ENCODE measurements around the gene FHIP1A.

FHIP1A gene

GRCh38 chr4:151422854-151423253 lies 13.9 kb downstream of the FHIP1A start:
- H3K9ac ChIP-seq (ENCODE audit: low read length): no peak overlapping the region
- no peak overlapping the region for H2AFZ ChIP-seq (ENCODE audit: insufficient read depth, low read length, poor library complexity)
- no CpG with 5 or more reads among the region's 3 CpGs for WGBS (ENCODE audit: extremely low coverage, insufficient coverage, insufficient read length)
- H3K18ac ChIP-seq (ENCODE audit: low read length): no peak overlapping the region
- H3K14ac ChIP-seq (ENCODE audit: low read length): no peak overlapping the region
- H3K4ac ChIP-seq (ENCODE audit: low read depth, low read length): no peak overlapping the region
- H2AK5ac ChIP-seq (ENCODE audit: low read length): no peak overlapping the region
- H2BK5ac ChIP-seq (ENCODE audit: low read depth, low read length, poor library complexity): no peak overlapping the region
- no peak overlapping the region for H4K8ac ChIP-seq (ENCODE audit: low read depth, low read length)
- H3K4me2 ChIP-seq (ENCODE audit: low read length): no peak overlapping the region
- DNase-seq: no peak
- no peak overlapping the region for H4K12ac ChIP-seq (ENCODE audit: low read depth, low read length)
- H3K27me3 ChIP-seq (ENCODE audit: insufficient read depth, low read length): no peaks in the 10 kb centered on the region
- no peak overlapping the region for H2BK12ac ChIP-seq (ENCODE audit: low read length)
- H3K4me3 ChIP-seq (ENCODE audit: low read depth, low read length): no peak overlapping the region
- no peak overlapping the region for H3K23ac ChIP-seq (ENCODE audit: low read length)
- H3K27ac ChIP-seq (ENCODE audit: low read depth, low read length): no peak overlapping the region
- no peaks in the 10 kb centered on the region for H3K79me2 ChIP-seq (ENCODE audit: control insufficient read depth, insufficient read depth, low read length, poor library complexity)
- no peak overlapping the region for H4K91ac ChIP-seq (ENCODE audit: low read depth, low read length)
- no peaks in the 10 kb centered on the region for H3K9me3 ChIP-seq (ENCODE audit: insufficient read depth, low read depth, low read length)
- no peak overlapping the region for H2BK120ac ChIP-seq (ENCODE audit: insufficient read depth, low read length, poor library complexity)
- H3K79me1 ChIP-seq (ENCODE audit: low read length): no peaks in the 10 kb centered on the region
- H3K4me1 ChIP-seq (ENCODE audit: control insufficient read depth in 1 of 2, insufficient read depth in 2 of 2, low read length in 2 of 2): peaks cover 0 to 2% of the 10 kb centered on the region in 2 experiments
- H3K36me3 ChIP-seq (ENCODE audit: control insufficient read depth in 1 of 2, insufficient read depth in 2 of 2, low read length in 2 of 2): no peaks in the 10 kb centered on the region

- Histone ChIP-seq H3K4me1 (ENCODE audit: control insufficient read depth in 1 of 2, insufficient read depth in 2 of 2, low read length in 2 of 2) (no peaks in the 10 kb centered on the region), H2BK12ac (ENCODE audit: low read length) (no peak overlapping the region), H2AFZ (ENCODE audit: insufficient read depth, low read length, poor library complexity) (no peak overlapping the region), H2AK5ac (ENCODE audit: low read length) (no peak overlapping the region), H3K18ac (ENCODE audit: low read length) (no peak overlapping the region), H3K14ac (ENCODE audit: low read length) (no peak overlapping the region), H3K4me3 (ENCODE audit: low read depth, low read length) (no peak overlapping the region), H3K36me3 (ENCODE audit: control insufficient read depth in 1 of 2, insufficient read depth in 2 of 2, low read length in 2 of 2) (no peaks in the 10 kb centered on the region), H4K12ac (ENCODE audit: low read depth, low read length) (no peak overlapping the region), H3K27me3 (ENCODE audit: insufficient read depth, low read length) (no peaks in the 10 kb centered on the region), H2BK5ac (ENCODE audit: low read depth, low read length, poor library complexity) (no peak overlapping the region), H4K91ac (ENCODE audit: low read depth, low read length) (no peak overlapping the region), H3K27ac (ENCODE audit: low read depth, low read length) (no peak overlapping the region), H3K9me3 (ENCODE audit: insufficient read depth, low read depth, low read length) (no peaks in the 10 kb centered on the region), H3K9ac (ENCODE audit: low read length) (no peak overlapping the region), H4K8ac (ENCODE audit: low read depth, low read length) (no peak overlapping the region), H3K79me2 (ENCODE audit: control insufficient read depth, insufficient read depth, low read length, poor library complexity) (no peaks in the 10 kb centered on the region), H3K23ac (ENCODE audit: low read length) (no peak overlapping the region), H3K4ac (ENCODE audit: low read depth, low read length) (no peak overlapping the region), H3K4me2 (ENCODE audit: low read length) (no peak overlapping the region), H3K79me1 (ENCODE audit: low read length) (no peaks in the 10 kb centered on the region), H2BK120ac (ENCODE audit: insufficient read depth, low read length, poor library complexity) (no peak overlapping the region)
- no peak for DNase-seq
- no CpG with 5 or more reads among the region's 1 CpG for WGBS (ENCODE audit: extremely low coverage, insufficient coverage, insufficient read length)
These were observed 17.5 kb downstream of the FHIP1A start for GRCh38 chr4:151426513-151426912.

GRCh38 chr4:151427266-151427665 lies 18.3 kb downstream of the FHIP1A start:
- H3K23ac ChIP-seq (ENCODE audit: low read length): no peak overlapping the region
- no peak overlapping the region for H4K91ac ChIP-seq (ENCODE audit: low read depth, low read length)
- H3K9ac ChIP-seq (ENCODE audit: low read length): no peak overlapping the region
- no peak overlapping the region for H2AFZ ChIP-seq (ENCODE audit: insufficient read depth, low read length, poor library complexity)
- H3K14ac ChIP-seq (ENCODE audit: low read length): no peak overlapping the region
- no peak overlapping the region for H3K4me3 ChIP-seq (ENCODE audit: low read depth, low read length)
- no peaks in the 10 kb centered on the region for H3K27me3 ChIP-seq (ENCODE audit: insufficient read depth, low read length)
- H3K4me2 ChIP-seq (ENCODE audit: low read length): no peak overlapping the region
- H3K79me1 ChIP-seq (ENCODE audit: low read length): no peaks in the 10 kb centered on the region
- H2AK5ac ChIP-seq (ENCODE audit: low read length): no peak overlapping the region
- no peaks in the 10 kb centered on the region for H3K4me1 ChIP-seq (ENCODE audit: control insufficient read depth in 1 of 2, insufficient read depth in 2 of 2, low read length in 2 of 2)
- no peaks in the 10 kb centered on the region for H3K9me3 ChIP-seq (ENCODE audit: insufficient read depth, low read depth, low read length)
- no CpG with 5 or more reads among the region's 1 CpG for WGBS (ENCODE audit: extremely low coverage, insufficient coverage, insufficient read length)
- DNase-seq: no peak
- H4K12ac ChIP-seq (ENCODE audit: low read depth, low read length): no peak overlapping the region
- no peak overlapping the region for H3K4ac ChIP-seq (ENCODE audit: low read depth, low read length)
- H3K27ac ChIP-seq (ENCODE audit: low read depth, low read length): no peak overlapping the region
- H3K36me3 ChIP-seq (ENCODE audit: control insufficient read depth in 1 of 2, insufficient read depth in 2 of 2, low read length in 2 of 2): no peaks in the 10 kb centered on the region
- H2BK5ac ChIP-seq (ENCODE audit: low read depth, low read length, poor library complexity): no peak overlapping the region
- H2BK120ac ChIP-seq (ENCODE audit: insufficient read depth, low read length, poor library complexity): no peak overlapping the region
- no peak overlapping the region for H2BK12ac ChIP-seq (ENCODE audit: low read length)
- no peak overlapping the region for H3K18ac ChIP-seq (ENCODE audit: low read length)
- no peak overlapping the region for H4K8ac ChIP-seq (ENCODE audit: low read depth, low read length)
- H3K79me2 ChIP-seq (ENCODE audit: control insufficient read depth, insufficient read depth, low read length, poor library complexity): no peaks in the 10 kb centered on the region

- H4K91ac ChIP-seq (ENCODE audit: low read depth, low read length): no peak overlapping the region
- no peak overlapping the region for H2BK12ac ChIP-seq (ENCODE audit: low read length)
- no peak overlapping the region for H2AK5ac ChIP-seq (ENCODE audit: low read length)
- no CpG with 5 or more reads among the region's 3 CpGs for WGBS (ENCODE audit: extremely low coverage, insufficient coverage, insufficient read length)
- H3K27ac ChIP-seq (ENCODE audit: low read depth, low read length): no peak overlapping the region
- no peaks in the 10 kb centered on the region for H3K27me3 ChIP-seq (ENCODE audit: insufficient read depth, low read length)
- H4K12ac ChIP-seq (ENCODE audit: low read depth, low read length): no peak overlapping the region
- H2BK5ac ChIP-seq (ENCODE audit: low read depth, low read length, poor library complexity): no peak overlapping the region
- H3K23ac ChIP-seq (ENCODE audit: low read length): no peak overlapping the region
- H3K4me1 ChIP-seq (ENCODE audit: control insufficient read depth in 1 of 2, insufficient read depth in 2 of 2, low read length in 2 of 2): no peaks in the 10 kb centered on the region
- H3K36me3 ChIP-seq (ENCODE audit: control insufficient read depth in 1 of 2, insufficient read depth in 2 of 2, low read length in 2 of 2): no peaks in the 10 kb centered on the region
- no peaks in the 10 kb centered on the region for H3K9me3 ChIP-seq (ENCODE audit: insufficient read depth, low read depth, low read length)
- no peak overlapping the region for H3K14ac ChIP-seq (ENCODE audit: low read length)
- no peak overlapping the region for H3K4ac ChIP-seq (ENCODE audit: low read depth, low read length)
- H3K4me3 ChIP-seq (ENCODE audit: low read depth, low read length): no peak overlapping the region
- no peak overlapping the region for H2AFZ ChIP-seq (ENCODE audit: insufficient read depth, low read length, poor library complexity)
- no peak overlapping the region for H3K9ac ChIP-seq (ENCODE audit: low read length)
- H2BK120ac ChIP-seq (ENCODE audit: insufficient read depth, low read length, poor library complexity): no peak overlapping the region
- DNase-seq: peak in 1 of 2 donors; percentile 28
- H3K18ac ChIP-seq (ENCODE audit: low read length): no peak overlapping the region
- H3K79me2 ChIP-seq (ENCODE audit: control insufficient read depth, insufficient read depth, low read length, poor library complexity): no peaks in the 10 kb centered on the region
- no peak overlapping the region for H4K8ac ChIP-seq (ENCODE audit: low read depth, low read length)
- H3K79me1 ChIP-seq (ENCODE audit: low read length): no peaks in the 10 kb centered on the region
- no peak overlapping the region for H3K4me2 ChIP-seq (ENCODE audit: low read length)
These were observed 19.4 kb downstream of the FHIP1A start for GRCh38 chr4:151428346-151428745.

Measured in trophoblast cell (in vitro differentiated cells and primary cell).